HCT116 (cell line): Measurements from ENCODE around the gene SLC12A5. TPM values are rescaled to one million over a fixed set of nuclear protein-coding genes. Genes with fewer than 3 reads are reported as not detected.

Experiments used
- ATAC-seq: fragments of 200-7000 bp; cut with Tn5 transposase; 2 replicates; pipeline ENCODE4 v1.9.1; 2020; ENCODE audit warnings: mild to moderate bottlenecking, moderate library complexity
- BruUV-seq: library from RNA; stranded (reverse); fragments of 400-500 nt; replicated peaks from 2 replicates; lab custom pipeline; 2021; lab: Mats Ljungman, UMichigan
- CTCF ChIA-PET: fragments of 300-600 bp; sonication (Branson Sonifier 250); formaldehyde crosslinking; loops from one replicate; lab custom pipeline; 2021; ENCODE audit warnings: antibody characterized with exemption; lab: Charles Lee
- POLR2A ChIA-PET: fragments of 300-600, 350-600 bp; sonication (Branson Sonifier 250); formaldehyde crosslinking; loops from one replicate; lab custom pipeline; 2021; ENCODE audit warnings: antibody characterized with exemption; lab: Charles Lee
- RAD21 ChIA-PET, 2 experiments: fragments of 300-600 bp; sonication (Branson Sonifier 250); formaldehyde crosslinking; loops; one replicate each; lab custom pipeline; 2023; ENCODE audit warnings: low total read pairs in 2 of 2; ENCODE audit not compliant: uncharacterized antibody in 2 of 2, unreplicated experiment in 2 of 2, low non-redundant PET in 1 of 2; lab: Charles Lee
- DNase-seq: peaks from one replicate; pipeline ENCODE4 v3.0.0-alpha.2; 2010; ENCODE audit warnings: low read depth, low spot score
- H2AFZ ChIP-seq: fragments of 200-600 bp; shearing (Covaris generic), sonication (generic); 2 replicates; pipeline ENCODE4 v1.6.1; 2017; ENCODE audit warnings: low read depth, mixed run types, mixed read lengths, antibody characterized with exemption, low read length; ENCODE audit not compliant: poor library complexity, severe bottlenecking
- H3K27ac ChIP-seq: 2 replicates; pipeline ENCODE4 v1.5.1; 2012; ENCODE audit warnings: low read depth, low read length
- H3K27me3 ChIP-seq: fragments of 200-600 bp; sonication (generic); 2 replicates; pipeline ENCODE4 v1.6.1; 2016; ENCODE audit warnings: mixed run types, low read length, mixed read lengths; ENCODE audit not compliant: insufficient read depth
- H3K36me3 ChIP-seq, 2 experiments: fragments of 200-500 bp in 1 of 2; fragments of 200-600 bp in 1 of 2; sonication (Bioruptor generic) in 1 of 2; sonication (generic) in 1 of 2; 2 replicates each; pipeline versions ENCODE4 v1.5.1 to v1.6.1; 2014 to 2016; ENCODE audit warnings: low read length in 2 of 2, inconsistent platforms in 1 of 2, mixed read lengths in 1 of 2, mixed run types in 1 of 2; ENCODE audit not compliant: insufficient read depth in 2 of 2, control insufficient read depth in 1 of 2
- H3K4me1 ChIP-seq, 2 experiments: fragments of 200-600 bp in 1 of 2; sonication (generic) in 1 of 2; 2 replicates each; pipeline versions ENCODE4 v1.5.1 to v1.6.1; 2012 to 2017; ENCODE audit warnings: low read length in 2 of 2, inconsistent platforms in 1 of 2, mild to moderate bottlenecking in 1 of 2, mixed read lengths in 1 of 2, mixed run types in 1 of 2, moderate library complexity in 1 of 2; ENCODE audit not compliant: insufficient read depth in 2 of 2, control insufficient read depth in 1 of 2
- H3K4me2 ChIP-seq: fragments of 200-600 bp; sonication (generic); 2 replicates; pipeline ENCODE4 v1.6.1; 2017; ENCODE audit warnings: mixed run types, low read length, mixed read lengths
- H3K4me3 ChIP-seq, 2 experiments: fragments of 200-600 bp in 1 of 2; sonication (generic) in 1 of 2; replicated peaks in 1 of 2; 2 replicates each; pipeline ENCODE4 v1.5.1; 2011 to 2016; ENCODE audit warnings: low read length in 2 of 2, control low read depth in 1 of 2, low read depth in 1 of 2, mild to moderate bottlenecking in 1 of 2, mixed read lengths in 1 of 2, mixed run types in 1 of 2
- H3K79me2 ChIP-seq: fragments of 200-600 bp; sonication (generic); 2 replicates; pipeline ENCODE4 v1.6.1; 2017; ENCODE audit warnings: mild to moderate bottlenecking, mixed run types, low read length, moderate library complexity, mixed read lengths; ENCODE audit not compliant: insufficient read depth
- H3K9ac ChIP-seq: fragments of 200-600 bp; sonication (generic); 2 replicates; pipeline ENCODE4 v1.6.1; 2016; ENCODE audit warnings: low read length, mixed read lengths
- H3K9me2 ChIP-seq: fragments of 200-600 bp; sonication (generic), shearing (Covaris generic); 2 replicates; pipeline ENCODE4 v1.6.1; 2017; ENCODE audit warnings: mixed run types, mild to moderate bottlenecking, moderate library complexity; ENCODE audit not compliant: insufficient read depth
- H3K9me3 ChIP-seq, 2 experiments: fragments of 200-500 bp in 1 of 2; fragments of 200-600 bp in 1 of 2; sonication (Bioruptor generic) in 1 of 2; sonication (generic) in 1 of 2; 2 replicates each; pipeline ENCODE4 v1.6.1; 2014 to 2017; ENCODE audit warnings: low read length in 2 of 2, mixed read lengths in 2 of 2, inconsistent platforms in 1 of 2, low read depth in 1 of 2, mild to moderate bottlenecking in 1 of 2, mixed run types in 1 of 2, moderate library complexity in 1 of 2; ENCODE audit not compliant: control insufficient read depth in 1 of 2, insufficient read depth in 1 of 2
- H4K20me1 ChIP-seq: fragments of 200-600 bp; sonication (generic), shearing (Covaris generic); 2 replicates; pipeline ENCODE4 v1.6.1; 2017; ENCODE audit warnings: mixed run types, mild to moderate bottlenecking, moderate library complexity; ENCODE audit not compliant: insufficient read depth
- CBX3 ChIP-seq: IDR thresholded peaks from 2 replicates; pipeline ENCODE4 v1.6.1; 2012; ENCODE audit warnings: low read depth
- EZH2phosphoT487 ChIP-seq: fragments of 200-600 bp; IDR thresholded peaks from 2 replicates; pipeline ENCODE4 v1.6.1; 2018; ENCODE audit warnings: antibody characterized with exemption, borderline replicate concordance
- FOSL1 ChIP-seq: IDR thresholded peaks from 2 replicates; pipeline ENCODE4 v1.6.1; 2012; ENCODE audit warnings: low read depth
- JUND ChIP-seq: IDR thresholded peaks from 2 replicates; pipeline ENCODE4 v1.6.1; 2012
- MAX ChIP-seq: IDR thresholded peaks from 2 replicates; pipeline ENCODE4 v1.6.1; 2012
- POLR2AphosphoS5 ChIP-seq: IDR thresholded peaks from 2 replicates; pipeline ENCODE4 v1.6.1; 2011; ENCODE audit warnings: mild to moderate bottlenecking, low read depth, low read length, moderate library complexity
- REST ChIP-seq: IDR thresholded peaks from 2 replicates; pipeline ENCODE4 v1.6.1; 2012; ENCODE audit warnings: low read depth
- SIN3A ChIP-seq: IDR thresholded peaks from 2 replicates; pipeline ENCODE4 v1.6.1; 2012; ENCODE audit warnings: low read depth
- SP1 ChIP-seq: IDR thresholded peaks from 2 replicates; pipeline ENCODE4 v1.6.1; 2012; ENCODE audit warnings: low read depth
- SRF ChIP-seq: IDR thresholded peaks from 2 replicates; pipeline ENCODE4 v1.6.1; 2012; ENCODE audit warnings: low read depth
- YY1 ChIP-seq: IDR thresholded peaks from 2 replicates; pipeline ENCODE4 v1.6.1; 2011; ENCODE audit warnings: low read length, low read depth, moderate library complexity, mild to moderate bottlenecking; ENCODE audit not compliant: insufficient replicate concordance; ENCODE audit errors: extremely low read depth
- ZBTB33 ChIP-seq: IDR thresholded peaks from 2 replicates; pipeline ENCODE4 v1.6.1; 2011; ENCODE audit warnings: mild to moderate bottlenecking, low read length, moderate library complexity; ENCODE audit not compliant: insufficient replicate concordance; ENCODE audit errors: extremely low read depth
- ZFX ChIP-seq: fragments of 450-650 bp; IDR thresholded peaks from 2 replicates; pipeline ENCODE4 v1.6.1; 2017
- ZNF274 ChIP-seq: fragments of 200-500 bp; sonication (Bioruptor generic); IDR thresholded peaks from 2 replicates; pipeline ENCODE4 v1.6.1; 2014; ENCODE audit warnings: mild to moderate bottlenecking, low read depth, low read length, inconsistent platforms
- intact Hi-C: fragments of 100-400 bp; cut with micrococcal nuclease; formaldehyde crosslinking; loops from 2 replicates; pipeline ENCODE4 v1.10.0; 2022
- total RNA-seq: library from RNA; stranded (reverse); gene quantifications from one replicate; pipeline ENCODE4 v1.2.1, GENCODE V29; 2021; ENCODE audit not compliant: unreplicated experiment

The SLC12A5 gene
- total RNA-seq, 1 experiment from 2014 or later: 1.9 TPM

GRCh38 chr20:46063652-46064054 lies 34.6 kb downstream of the SLC12A5 start:
- H3K4me2 ChIP-seq: no peak overlapping the region
- no peaks in the 10 kb centered on the region for H3K27me3 ChIP-seq
- no peaks in the 10 kb centered on the region for H3K79me2 ChIP-seq
- ChIA-PET RAD21 (no interaction called here), CTCF (no interaction called here), POLR2A (no interaction called here)
- DNase-seq (no peak), ATAC-seq (no peak)
- H3K4me3 ChIP-seq: no peak overlapping the region
- H4K20me1 ChIP-seq: no peaks in the 10 kb centered on the region
- no peaks in the 10 kb centered on the region for H3K9me3 ChIP-seq
- intact Hi-C loops: no loop called here
- peaks cover 46 to 68% of the 10 kb centered on the region in 2 experiments for H3K36me3 ChIP-seq
- no peak overlapping the region for H3K27ac ChIP-seq
- no peaks in the 10 kb centered on the region for H3K9me2 ChIP-seq
- TF ChIP-seq SRF (no peak), SP1 (no peak), JUND (no peak), ZNF274 (no peak)
- H3K4me1 ChIP-seq: no peaks in the 10 kb centered on the region
- no peak overlapping the region for H2AFZ ChIP-seq
- H3K9ac ChIP-seq: no peak overlapping the region
- BruUV-seq: no TSS peak

GRCh38 chr20:46065006-46065405 lies 36.0 kb downstream of the SLC12A5 start:
- CTCF ChIA-PET: no interaction called here
- BruUV-seq: no TSS peak
- peaks cover 54 to 78% of the 10 kb centered on the region in 2 experiments for H3K36me3 ChIP-seq
- no peak for TF ChIP-seq SIN3A
- TF ChIP-seq REST: no peak
- no peak for TF ChIP-seq MAX
- no peak for TF ChIP-seq ZNF274
- no peak for TF ChIP-seq ZBTB33
- TF ChIP-seq EZH2phosphoT487: no peak
- TF ChIP-seq FOSL1: no peak
- TF ChIP-seq SRF: no peak
- TF ChIP-seq CBX3: no peak
- no peak for TF ChIP-seq SP1
- TF ChIP-seq POLR2AphosphoS5: no peak
- TF ChIP-seq JUND: no peak
- no peak for TF ChIP-seq ZFX
- no peak for TF ChIP-seq YY1

More at GRCh38 chr20:46065006-46065405, 36.0 kb downstream of the SLC12A5 start:
- Histone ChIP-seq H3K27ac (no peak overlapping the region), H3K9me2 (no peaks in the 10 kb centered on the region), H3K9me3 (no peaks in the 10 kb centered on the region), H3K4me3 (no peak overlapping the region), H3K9ac (no peak overlapping the region), H3K4me2 (no peak overlapping the region), H2AFZ (no peak overlapping the region), H3K79me2 (0 out of 2 replicates have a peak, but pooled peaks cover 4% of the 10 kb centered on the region), H3K27me3 (no peaks in the 10 kb centered on the region), H4K20me1 (no peaks in the 10 kb centered on the region), H3K4me1 (no peaks in the 10 kb centered on the region)
- no peak for ATAC-seq
- DNase-seq: no peak
- ChIA-PET POLR2A (no interaction called here), RAD21 (no interaction called here)
- intact Hi-C loops: no loop called here
